ENCODE results near the gene SORCS2.

The SORCS2 gene

GRCh38 chr4:7348946-7349900, 156.9 kb downstream of the SORCS2 start:
- in situ Hi-C loops (cut with MboI; ENCODE audit: low sequenced_read_pairs, unreplicated experiment), result no loop called here
- TF ChIP-seq CTCF (IDR thresholded peaks at IDR 0.05; ENCODE audit: borderline replicate concordance, control extremely low read depth, extremely low read depth, insufficient read depth, missing control alignments), result no peak
- no peak for DNase-seq (ENCODE audit: low spot score)

GRCh38 chr4:7350396-7350795, 158.1 kb downstream of the SORCS2 start:
- in situ Hi-C loops (cut with MboI; ENCODE audit: low sequenced_read_pairs, unreplicated experiment), result no loop called here
- TF ChIP-seq CTCF (IDR thresholded peaks at IDR 0.05; ENCODE audit: borderline replicate concordance, control extremely low read depth, extremely low read depth, insufficient read depth, missing control alignments), result no peak
- no peak for DNase-seq (ENCODE audit: low spot score)

GRCh38 chr4:7351014-7351413, 158.7 kb downstream of the SORCS2 start:
- no peak for DNase-seq (ENCODE audit: low spot score)
- no peak for TF ChIP-seq CTCF (IDR thresholded peaks at IDR 0.05; ENCODE audit: borderline replicate concordance, control extremely low read depth, extremely low read depth, insufficient read depth, missing control alignments)
- in situ Hi-C loops (cut with MboI; ENCODE audit: low sequenced_read_pairs, unreplicated experiment), result no loop called here

- DNase-seq (ENCODE audit: low spot score), result no peak
- TF ChIP-seq CTCF (IDR thresholded peaks at IDR 0.05; ENCODE audit: borderline replicate concordance, control extremely low read depth, extremely low read depth, insufficient read depth, missing control alignments), result no peak
- in situ Hi-C loops (cut with MboI; ENCODE audit: low sequenced_read_pairs, unreplicated experiment), result no loop called here
These were observed 160.1 kb downstream of the SORCS2 start for GRCh38 chr4:7352486-7352885.

- DNase-seq (ENCODE audit: low spot score), result no peak
- in situ Hi-C loops (cut with MboI; ENCODE audit: low sequenced_read_pairs, unreplicated experiment), result no loop called here
- no peak for TF ChIP-seq CTCF (IDR thresholded peaks at IDR 0.05; ENCODE audit: borderline replicate concordance, control extremely low read depth, extremely low read depth, insufficient read depth, missing control alignments)
These were observed 160.9 kb downstream of the SORCS2 start for GRCh38 chr4:7353046-7353790.

- no peak for DNase-seq (ENCODE audit: low spot score)
- in situ Hi-C loops (cut with MboI; ENCODE audit: low sequenced_read_pairs, unreplicated experiment), result no loop called here
- TF ChIP-seq CTCF (IDR thresholded peaks at IDR 0.05; ENCODE audit: borderline replicate concordance, control extremely low read depth, extremely low read depth, insufficient read depth, missing control alignments), result no peak
These were observed 161.7 kb downstream of the SORCS2 start for GRCh38 chr4:7353846-7354610.

Measured in GM13976 (cell line).